Neutrophil (primary cell): ENCODE results near the gene FGF7.
"Not testable (repeated sequence)": the region's sequence is repeated elsewhere in the genome, so short reads cannot be mapped to it uniquely, and the experiment has no call there.

Experiments
- H3K27ac ChIP-seq: fragments of 200-600 bp; sonication (generic); 2 replicates; pipeline ENCODE4 v1.5.1; 2016; ENCODE audit warnings: mild to moderate bottlenecking, moderate library complexity
- H3K27me3 ChIP-seq: fragments of 200-600 bp; sonication (generic); 2 replicates; pipeline ENCODE4 v1.6.0; 2016; ENCODE audit warnings: mild to moderate bottlenecking
- H3K36me3 ChIP-seq: fragments of 200-600 bp; sonication (generic); 2 replicates; pipeline ENCODE4 v1.5.1; 2017
- H3K4me1 ChIP-seq, 2 experiments: fragments of 200-600 bp in 1 of 2; sonication (generic) in 1 of 2; 1 replicate in 1 of 2; 2 replicates in 1 of 2; pipeline versions ENCODE4 v1.5.1 to v1.6.1; 2013 to 2016; ENCODE audit warnings: low read depth in 1 of 2, low read length in 1 of 2, mild to moderate bottlenecking in 1 of 2, moderate library complexity in 1 of 2; ENCODE audit not compliant: control insufficient read depth in 1 of 2, insufficient read depth in 1 of 2
- H3K4me3 ChIP-seq, 2 experiments: fragments of 200-600 bp in 1 of 2; sonication (generic) in 1 of 2; 1 replicate in 1 of 2; 2 replicates in 1 of 2; pipeline ENCODE4 v1.5.1; 2013 to 2016; ENCODE audit warnings: low read depth in 1 of 2, low read length in 1 of 2, mild to moderate bottlenecking in 1 of 2, moderate library complexity in 1 of 2
- H3K9me3 ChIP-seq: fragments of 200-600 bp; sonication (generic); 2 replicates; pipeline ENCODE4 v1.5.1; 2016
- CTCF ChIP-seq: fragments of 200-600 bp; sonication (generic); IDR thresholded peaks from 2 replicates; pipeline ENCODE4 v1.5.1; 2016; ENCODE audit warnings: antibody characterized with exemption

FGF7 gene

DNA sequence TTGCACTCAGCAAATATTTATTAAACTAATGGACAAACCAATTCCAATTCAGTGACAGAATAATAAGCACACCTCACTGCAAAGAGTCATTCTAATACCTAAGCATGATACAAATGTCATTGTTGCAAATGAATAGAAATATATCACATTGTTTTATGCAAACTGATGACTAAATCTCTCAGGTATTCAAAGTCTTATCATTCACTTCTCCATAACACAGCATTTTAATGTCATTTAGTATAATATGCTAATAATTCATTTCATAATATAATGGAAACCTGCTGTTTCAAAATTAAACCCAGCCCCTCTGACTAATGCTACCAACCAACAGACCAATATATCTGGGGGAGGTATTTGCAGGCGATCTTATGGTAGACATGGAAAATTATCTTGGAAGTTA is 71.8 kb downstream of the FGF7 start:
- H3K27me3 ChIP-seq, result no peaks in the 10 kb centered on the region
- no peak overlapping the region for H3K27ac ChIP-seq
- no peaks in the 10 kb centered on the region for H3K9me3 ChIP-seq
- H3K36me3 ChIP-seq, result no peaks in the 10 kb centered on the region
- H3K4me1 ChIP-seq, result peaks cover 0 to 4% of the 10 kb centered on the region in 2 experiments
- no peak overlapping the region for H3K4me3 ChIP-seq
- no peak for TF ChIP-seq CTCF

- no peaks in the 10 kb centered on the region for H3K36me3 ChIP-seq
- no peak overlapping the region for H3K27ac ChIP-seq
- no peaks in the 10 kb centered on the region for H3K9me3 ChIP-seq
- H3K27me3 ChIP-seq, result no peaks in the 10 kb centered on the region
- no peak for TF ChIP-seq CTCF
- H3K4me3 ChIP-seq, result no peak overlapping the region
- H3K4me1 ChIP-seq, result peaks cover 0 to under 1% of the 10 kb centered on the region in 2 experiments
Observed at GRCh38 chr15:49495993-49496753, 73.1 kb downstream of the FGF7 start.

DNA sequence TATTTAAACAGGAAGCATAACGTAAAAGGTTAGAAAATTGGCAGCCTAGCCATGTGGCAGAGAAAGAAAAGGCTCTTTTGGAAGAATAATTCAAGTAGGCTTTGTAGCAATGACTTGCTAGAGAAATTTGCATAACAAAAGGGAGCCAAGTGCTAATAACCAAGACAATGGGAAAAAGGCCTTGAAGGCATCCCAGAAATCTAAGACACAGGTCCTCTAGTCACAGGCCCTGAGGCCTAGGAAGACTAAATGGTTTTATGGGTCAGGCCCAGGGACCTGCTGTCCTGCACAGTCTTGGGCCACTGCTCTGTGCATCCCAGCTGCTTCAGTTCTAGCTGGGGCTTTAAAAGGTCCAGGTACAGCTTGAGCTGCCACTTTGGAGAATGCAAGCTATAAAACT is 78.5 kb downstream of the FGF7 start:
- TF ChIP-seq CTCF, result no peak
- no peaks in the 10 kb centered on the region for H3K36me3 ChIP-seq
- H3K27ac ChIP-seq, result no peak overlapping the region

GRCh38 chr15:49506341-49506740 is 83.3 kb downstream of the FGF7 start:
- TF ChIP-seq CTCF, result no peak
- H3K36me3 ChIP-seq, result no peaks in the 10 kb centered on the region
- H3K4me3 ChIP-seq, result no peak overlapping the region
- no peaks in the 10 kb centered on the region for H3K4me1 ChIP-seq
- H3K27me3 ChIP-seq, result no peaks in the 10 kb centered on the region
- no peak overlapping the region for H3K27ac ChIP-seq
- no peaks in the 10 kb centered on the region for H3K9me3 ChIP-seq

More for the DNA sequence above, 78.5 kb downstream of the FGF7 start:
- Histone ChIP-seq H3K4me3 (no peak overlapping the region), H3K4me1 (no peaks in the 10 kb centered on the region), H3K27me3 (no peaks in the 10 kb centered on the region), H3K9me3 (no peaks in the 10 kb centered on the region)

DNA sequence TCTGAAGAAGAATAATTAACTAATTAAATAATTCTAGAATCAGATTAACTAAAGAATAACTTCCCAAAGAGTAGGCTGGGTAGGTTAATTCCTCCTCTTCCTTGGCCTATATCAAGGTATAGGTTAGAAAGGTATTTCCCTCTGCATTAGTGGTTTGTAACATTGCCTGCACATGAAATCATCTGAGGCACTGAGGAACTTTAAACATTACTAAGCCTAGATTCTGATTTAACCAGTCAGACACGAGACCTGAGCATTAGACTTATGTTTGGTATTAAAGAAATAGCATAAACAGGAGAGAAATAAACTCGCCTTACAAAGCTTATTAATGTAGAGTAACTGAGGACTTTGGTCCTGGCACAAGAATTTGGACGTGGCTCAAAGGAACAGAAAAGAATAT is 84.2 kb downstream of the FGF7 start:
- no peak for TF ChIP-seq CTCF
- H3K4me1 ChIP-seq, result no peaks in the 10 kb centered on the region
- no peaks in the 10 kb centered on the region for H3K36me3 ChIP-seq
- H3K4me3 ChIP-seq, result no peak overlapping the region
- no peaks in the 10 kb centered on the region for H3K27me3 ChIP-seq
- H3K27ac ChIP-seq, result no peak overlapping the region
- no peaks in the 10 kb centered on the region for H3K9me3 ChIP-seq

- not testable (repeated sequence) for H3K27ac ChIP-seq, H3K27me3 ChIP-seq, H3K4me3 ChIP-seq, H3K4me1 ChIP-seq, H3K9me3 ChIP-seq, H3K36me3 ChIP-seq
Observed at GRCh38 chr15:49512739-49513138, 89.7 kb downstream of the FGF7 start.
